NB4 (cell line): Measurements from ENCODE around the gene NHLRC3.

ENCODE experiments used
- DNase-seq: peaks from one replicate; pipeline ENCODE4 v3.0.0; 2010; ENCODE audit warnings: low read depth
- H3K4me3 ChIP-seq: one replicate; pipeline ENCODE4 v1.5.1; 2011; ENCODE audit warnings: mild to moderate bottlenecking, low read depth, low read length, moderate library complexity
- CTCF ChIP-seq: IDR thresholded peaks from one replicate; pipeline ENCODE4 v1.5.1; 2012; ENCODE audit warnings: low read depth, low read length
- MAX ChIP-seq: IDR thresholded peaks from 2 replicates; pipeline ENCODE4 v1.6.1; 2011; ENCODE audit warnings: low read depth, low read length
- MYC ChIP-seq: IDR thresholded peaks from 2 replicates; pipeline ENCODE4 v1.6.1; 2011; ENCODE audit warnings: low read depth, low read length
- POLR2A ChIP-seq: IDR thresholded peaks from 2 replicates; pipeline ENCODE4 v1.6.1; 2011; ENCODE audit warnings: mild to moderate bottlenecking; ENCODE audit not compliant: insufficient read length; ENCODE audit errors: extremely low read depth

The NHLRC3 gene

GRCh38 chr13:39023761-39024160, 14.5 kb upstream of the NHLRC3 start:
- DNase-seq = no peak
- TF ChIP-seq MYC (no peak), CTCF (no peak), MAX (no peak)
- no peak overlapping the region for H3K4me3 ChIP-seq

- no peak for DNase-seq
- H3K4me3 ChIP-seq = no peak overlapping the region
- TF ChIP-seq MAX (no peak), POLR2A (no peak), MYC (no peak), CTCF (no peak)
These were observed 12.8 kb upstream of the NHLRC3 start for GRCh38 chr13:39025433-39025839.

GRCh38 chr13:39032150-39032549, 6.1 kb upstream of the NHLRC3 start:
- no peak overlapping the region for H3K4me3 ChIP-seq
- DNase-seq = no peak
- no peak for TF ChIP-seq CTCF
- TF ChIP-seq POLR2A = no peak
- no peak for TF ChIP-seq MYC
- TF ChIP-seq MAX = no peak

- no peak for TF ChIP-seq MAX
- no peak for TF ChIP-seq POLR2A
- no peak for TF ChIP-seq MYC
- no peak for TF ChIP-seq CTCF
- peak overlapping the region; percentile 97 for H3K4me3 ChIP-seq
- peak; percentile 24 for DNase-seq
These were observed 4.2 kb upstream of the NHLRC3 start for GRCh38 chr13:39034085-39034484.

GRCh38 chr13:39035204-39035603, 3.1 kb upstream of the NHLRC3 start:
- DNase-seq = peak; percentile 33
- no peak for TF ChIP-seq MAX
- no peak for TF ChIP-seq POLR2A
- TF ChIP-seq MYC = no peak
- TF ChIP-seq CTCF = no peak
- peak overlapping the region; percentile 97 for H3K4me3 ChIP-seq

- DNase-seq = no peak
- peak overlapping the region; percentile 97 for H3K4me3 ChIP-seq
- TF ChIP-seq POLR2A = no peak
- TF ChIP-seq MYC = no peak
- no peak for TF ChIP-seq MAX
- TF ChIP-seq CTCF = no peak
These were observed 2.5 kb upstream of the NHLRC3 start for GRCh38 chr13:39035799-39036198.
